Femur (tissue), 1 donor: ENCODE data around the gene HPCAL1.

ENCODE experiments used
- DNase-seq: peaks from one replicate; pipeline ENCODE4 v3.0.0-alpha.2; 2017

The HPCAL1 gene

GRCh38 chr2:10357193-10358169 is 54.8 kb downstream of the HPCAL1 start:
- DNase-seq = no peak

GRCh38 chr2:10359246-10359645 is 56.5 kb downstream of the HPCAL1 start:
- no peak for DNase-seq

GRCh38 chr2:10359731-10360329 is 57.1 kb downstream of the HPCAL1 start:
- DNase-seq = no peak

GRCh38 chr2:10360460-10360849 is 57.8 kb downstream of the HPCAL1 start:
- no peak for DNase-seq

- no peak for DNase-seq
Measured at GRCh38 chr2:10360850-10361588, 58.3 kb downstream of the HPCAL1 start.

GRCh38 chr2:10362096-10362897 is 59.6 kb downstream of the HPCAL1 start:
- DNase-seq = no peak

GRCh38 chr2:10362898-10363454 is 60.3 kb downstream of the HPCAL1 start:
- DNase-seq = no peak

- DNase-seq = no peak
Measured at GRCh38 chr2:10363861-10364610, 61.3 kb downstream of the HPCAL1 start.

- DNase-seq = no peak
Measured at GRCh38 chr2:10365412-10365811, 62.7 kb downstream of the HPCAL1 start.

GRCh38 chr2:10366601-10367270 is 64.0 kb downstream of the HPCAL1 start:
- DNase-seq = no peak

- no peak for DNase-seq
Measured at GRCh38 chr2:10367472-10368439, 65.1 kb downstream of the HPCAL1 start.

- DNase-seq = no peak
Measured at GRCh38 chr2:10368491-10369231, 66.0 kb downstream of the HPCAL1 start.

- DNase-seq = no peak
Measured at GRCh38 chr2:10369269-10370255, 66.9 kb downstream of the HPCAL1 start.

GRCh38 chr2:10370390-10370789 is 67.7 kb downstream of the HPCAL1 start:
- DNase-seq = no peak

- no peak for DNase-seq
Measured at GRCh38 chr2:10370895-10371294, 68.2 kb downstream of the HPCAL1 start.

GRCh38 chr2:10371441-10372196 is 68.9 kb downstream of the HPCAL1 start:
- DNase-seq = no peak
